Skeletal muscle tissue (tissue), 4 donors: ENCODE measurements around the gene KRTAP4-4. TPM values are rescaled to one million over a fixed set of nuclear protein-coding genes. Genes with fewer than 3 reads are reported as not detected.
"Not testable (repeated sequence)": the region's sequence is repeated elsewhere in the genome, so short reads cannot be mapped to it uniquely, and the experiment has no call there.

Experiments used
- H3K27ac ChIP-seq: one replicate; pipeline ENCODE4 v1.7.0; 2013; ENCODE audit warnings: mild to moderate bottlenecking, low read depth, low read length, inconsistent platforms
- H3K27me3 ChIP-seq, 3 donors: one replicate each; pipeline ENCODE4 v1.7.0; 2013; ENCODE audit warnings: low read length in 3 of 3; ENCODE audit not compliant: control insufficient read depth in 3 of 3, insufficient read depth in 3 of 3
- H3K36me3 ChIP-seq, 3 donors: one replicate each; pipeline ENCODE4 v1.7.0; 2013; ENCODE audit warnings: low read length in 3 of 3; ENCODE audit not compliant: control insufficient read depth in 3 of 3, insufficient read depth in 3 of 3
- H3K4me1 ChIP-seq, 3 donors: one replicate each; pipeline ENCODE4 v1.7.0; 2013; ENCODE audit warnings: low read length in 3 of 3, mild to moderate bottlenecking in 3 of 3; ENCODE audit not compliant: control insufficient read depth in 3 of 3, insufficient read depth in 3 of 3
- H3K4me3 ChIP-seq, 3 donors: one replicate each; pipeline ENCODE4 v1.7.0; 2013; ENCODE audit warnings: low read length in 3 of 3
- H3K9ac ChIP-seq, 3 donors: one replicate each; pipeline ENCODE4 v1.7.0; 2013; ENCODE audit warnings: low read length in 3 of 3, mild to moderate bottlenecking in 3 of 3, moderate library complexity in 2 of 3, low read depth in 1 of 3
- H3K9me3 ChIP-seq, 3 donors: one replicate each; pipeline ENCODE4 v1.7.0; 2013; ENCODE audit warnings: low read length in 3 of 3; ENCODE audit not compliant: control insufficient read depth in 3 of 3
- total RNA-seq: library from RNA; depleted of rRNA; stranded (reverse); fragments of >200 nt; gene quantifications from one replicate; pipeline ENCODE4 v1.2.3, GENCODE V29; 2014
- donor health status: Osteomylitis.

The KRTAP4-4 gene
- total RNA-seq, result not detected

DNA sequence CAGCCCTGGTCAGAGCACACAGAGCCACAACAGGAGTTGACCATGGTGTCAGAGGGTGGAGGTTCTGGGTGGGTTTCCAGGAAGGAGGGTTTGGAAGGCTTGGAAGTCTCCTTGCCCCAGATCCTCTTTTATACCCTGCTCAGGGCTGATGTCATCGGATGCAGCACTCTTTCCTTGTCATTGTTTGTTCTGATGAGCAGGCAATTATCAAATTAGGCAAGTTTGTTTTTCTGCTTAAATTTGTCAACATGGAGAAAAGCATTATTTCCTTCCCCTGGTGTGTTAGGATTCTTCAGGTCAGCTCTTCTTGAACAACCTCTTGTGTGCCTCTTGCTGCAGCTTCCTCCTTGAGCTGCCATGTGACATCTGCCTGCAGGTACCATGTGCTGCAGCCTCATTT, at the start of gene KRTAP4-4:
Gene KRTAP4-4 (minus strand): TSS at position 101 of the 400 bp plus-strand sequence. CDS start 57 bp downstream, at position 44.
- no peaks in the 10 kb centered on the region for H3K4me1 ChIP-seq
- H3K27ac ChIP-seq, result no peak within 1 kb of the TSS
- H3K36me3 ChIP-seq, result no peaks in the 10 kb centered on the region
- H3K27me3 ChIP-seq, result peaks cover 5 to 16% (median 8%) of the 10 kb centered on the region in 3 donors
- H3K9me3 ChIP-seq, result no peaks in the 10 kb centered on the region
- H3K9ac ChIP-seq, result no peak within 1 kb of the TSS
- H3K4me3 ChIP-seq, result no peak within 1 kb of the TSS

DNA sequence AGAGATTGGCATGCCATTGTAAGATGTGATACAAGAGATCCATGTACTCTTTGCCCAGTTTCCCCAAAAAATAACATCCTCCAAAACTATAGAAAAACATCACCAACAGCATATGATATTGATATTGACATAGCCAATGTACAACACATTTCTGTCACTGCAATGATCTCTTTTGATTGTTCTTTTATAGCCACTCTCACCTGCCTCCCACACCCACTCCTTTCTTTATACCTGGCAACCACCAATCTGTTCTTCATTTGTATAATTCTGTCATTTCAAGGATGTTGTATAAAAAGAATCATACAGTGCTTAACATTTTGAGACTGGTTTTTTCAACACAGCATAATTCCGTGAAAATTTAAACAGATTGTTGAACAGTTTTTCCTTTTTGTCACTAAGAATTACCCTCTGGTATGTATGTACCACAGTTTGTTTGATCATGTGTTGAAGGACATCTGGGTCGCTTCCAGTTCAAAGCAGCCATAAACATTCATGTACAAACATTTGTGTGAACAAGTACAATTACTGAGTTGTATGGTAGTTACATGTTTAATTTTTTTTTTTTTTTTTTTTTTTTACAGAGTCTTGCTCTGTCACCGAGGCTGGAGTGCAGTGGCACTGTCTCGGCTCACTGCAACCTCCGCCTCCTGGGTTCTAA, 39.0 kb upstream of the KRTAP4-4 start:
- Histone ChIP-seq H3K9ac (no peak overlapping the region), H3K27me3 (no peaks in the 10 kb centered on the region), H3K4me3 (no peak overlapping the region), H3K9me3 (no peaks in the 10 kb centered on the region), H3K36me3 (no peaks in the 10 kb centered on the region), H3K27ac (no peak overlapping the region), H3K4me1 (no peaks in the 10 kb centered on the region)

DNA sequence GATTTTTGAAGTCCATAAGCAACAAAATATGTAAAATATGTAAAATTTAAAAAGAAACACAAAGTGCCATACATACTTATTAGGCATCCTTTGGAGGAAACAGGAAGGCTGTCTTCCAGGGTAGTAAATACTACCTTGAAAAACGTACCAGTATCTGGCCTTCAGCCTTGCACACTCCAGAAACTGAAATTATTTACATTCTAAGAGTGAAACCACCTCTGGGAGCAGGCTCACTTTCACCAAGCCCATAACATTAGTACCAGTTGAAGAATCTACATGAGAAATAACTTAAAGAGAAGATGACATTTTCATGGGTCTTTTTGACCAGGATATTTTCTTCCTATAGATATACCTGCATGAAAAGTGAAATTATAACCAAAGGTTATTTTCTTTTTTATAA, 35.5 kb upstream of the KRTAP4-4 start:
- Histone ChIP-seq H3K9me3 (no peaks in the 10 kb centered on the region), H3K27ac (no peak overlapping the region), H3K4me3 (no peak overlapping the region), H3K36me3 (no peaks in the 10 kb centered on the region), H3K27me3 (no peaks in the 10 kb centered on the region), H3K9ac (no peak overlapping the region), H3K4me1 (no peaks in the 10 kb centered on the region)

DNA sequence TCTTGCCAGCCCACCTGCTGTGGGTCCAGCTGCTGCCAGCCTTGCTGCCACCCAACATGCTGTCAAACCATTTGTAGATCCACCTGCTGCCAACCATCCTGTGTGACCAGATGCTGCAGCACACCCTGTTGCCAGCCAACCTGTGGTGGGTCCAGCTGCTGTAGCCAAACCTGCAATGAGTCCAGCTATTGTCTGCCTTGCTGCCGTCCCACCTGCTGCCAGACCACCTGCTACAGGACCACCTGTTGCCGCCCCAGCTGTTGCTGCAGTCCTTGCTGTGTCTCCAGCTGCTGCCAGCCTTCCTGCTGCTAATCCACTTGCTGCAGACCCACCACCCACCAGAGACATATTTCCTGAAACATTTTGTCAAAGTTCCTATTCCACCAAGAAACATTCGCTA, 29.8 kb upstream of the KRTAP4-4 start:
- Histone ChIP-seq H3K4me3 (no peak overlapping the region), H3K4me1 (no peaks in the 10 kb centered on the region), H3K36me3 (no peaks in the 10 kb centered on the region), H3K27ac (no peak overlapping the region), H3K27me3 (peaks cover 3 to 11% (median 10%) of the 10 kb centered on the region in 3 donors), H3K9ac (no peak overlapping the region), H3K9me3 (no peaks in the 10 kb centered on the region)

DNA sequence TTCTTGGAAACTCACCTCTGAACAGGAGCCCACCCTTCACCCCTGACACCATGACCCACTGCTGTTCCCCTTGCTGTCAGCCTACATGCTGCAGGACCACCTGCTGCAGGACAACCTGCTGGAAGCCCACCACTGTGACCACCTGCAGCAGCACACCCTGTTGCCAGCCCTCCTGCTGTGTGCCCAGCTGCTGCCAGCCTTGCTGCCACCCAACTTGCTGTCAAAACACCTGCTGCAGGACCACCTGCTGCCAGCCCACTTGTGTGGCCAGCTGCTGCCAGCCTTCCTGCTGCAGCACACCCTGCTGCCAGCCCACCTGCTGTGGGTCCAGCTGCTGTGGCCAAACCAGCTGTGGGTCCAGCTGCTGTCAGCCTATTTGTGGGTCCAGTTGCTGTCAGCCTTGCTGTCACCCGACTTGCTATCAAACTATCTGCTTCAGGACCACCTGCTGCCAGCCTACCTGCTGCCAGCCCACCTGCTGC, 29.3 kb upstream of the KRTAP4-4 start, which contains the start of gene KRTAP9-1:
Gene KRTAP9-1 (plus strand): TSS at position 51 of the 482 bp plus-strand sequence. CDS start 0 bp downstream, at position 51.
- H3K27me3 ChIP-seq, result peaks cover 3 to 11% (median 10%) of the 10 kb centered on the region in 3 donors
- H3K4me1 ChIP-seq, H3K9ac ChIP-seq: not testable (repeated sequence)

DNA sequence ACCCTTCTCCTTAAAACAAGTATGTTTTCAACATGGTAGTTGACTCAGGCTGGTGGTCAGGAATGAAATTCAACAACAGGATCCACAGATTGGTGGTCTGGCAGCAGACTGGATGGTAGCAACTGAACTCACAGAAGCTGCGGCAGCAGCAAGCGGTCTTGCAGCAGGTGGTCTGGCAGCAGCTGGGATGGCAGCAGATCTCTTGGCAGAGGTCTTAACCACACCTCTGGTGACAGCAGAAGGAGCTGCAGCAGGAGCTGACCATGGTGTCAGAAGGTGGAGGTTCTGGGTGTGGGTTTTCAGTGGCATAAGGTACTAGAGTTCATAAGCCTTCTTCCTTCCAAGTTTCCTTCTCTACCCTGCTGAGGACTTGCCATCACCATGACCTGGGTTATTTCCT, 26.3 kb upstream of the KRTAP4-4 start:
- H3K4me1 ChIP-seq, result no peaks in the 10 kb centered on the region
- peaks cover 3 to 16% (median 10%) of the 10 kb centered on the region in 3 donors for H3K27me3 ChIP-seq
- H3K9me3 ChIP-seq, result no peaks in the 10 kb centered on the region
- H3K27ac ChIP-seq, result no peak overlapping the region
- H3K4me3 ChIP-seq, result no peak overlapping the region
- no peak overlapping the region for H3K9ac ChIP-seq
- no peaks in the 10 kb centered on the region for H3K36me3 ChIP-seq

More for the DNA sequence above, 29.3 kb upstream of the KRTAP4-4 start, which contains the start of gene KRTAP9-1:
- not testable (repeated sequence) for H3K4me3 ChIP-seq, H3K36me3 ChIP-seq, H3K9me3 ChIP-seq, H3K27ac ChIP-seq

DNA sequence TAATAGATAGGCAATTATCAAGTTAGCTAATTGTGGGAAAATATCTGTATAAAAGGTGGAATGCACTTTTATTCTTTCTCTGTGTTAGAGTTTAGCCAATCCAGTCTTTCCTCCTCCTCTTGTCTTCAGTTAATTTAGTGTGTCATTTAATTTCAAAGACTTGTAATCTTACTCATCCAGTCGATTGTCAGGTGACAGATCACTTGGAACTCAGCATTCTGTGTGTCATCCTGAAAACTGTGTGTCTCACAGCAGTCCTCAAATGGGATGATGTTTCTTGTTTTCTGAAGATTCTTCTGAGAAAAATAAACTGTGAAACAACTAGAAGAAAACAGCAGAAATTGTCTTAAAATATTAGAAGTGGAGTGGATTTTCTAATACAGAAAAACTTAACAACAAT, 24.5 kb upstream of the KRTAP4-4 start:
- H3K27me3 ChIP-seq, result peaks cover 3 to 11% (median 6%) of the 10 kb centered on the region in 3 donors
- no peaks in the 10 kb centered on the region for H3K36me3 ChIP-seq
- H3K4me3 ChIP-seq, result no peak overlapping the region

DNA sequence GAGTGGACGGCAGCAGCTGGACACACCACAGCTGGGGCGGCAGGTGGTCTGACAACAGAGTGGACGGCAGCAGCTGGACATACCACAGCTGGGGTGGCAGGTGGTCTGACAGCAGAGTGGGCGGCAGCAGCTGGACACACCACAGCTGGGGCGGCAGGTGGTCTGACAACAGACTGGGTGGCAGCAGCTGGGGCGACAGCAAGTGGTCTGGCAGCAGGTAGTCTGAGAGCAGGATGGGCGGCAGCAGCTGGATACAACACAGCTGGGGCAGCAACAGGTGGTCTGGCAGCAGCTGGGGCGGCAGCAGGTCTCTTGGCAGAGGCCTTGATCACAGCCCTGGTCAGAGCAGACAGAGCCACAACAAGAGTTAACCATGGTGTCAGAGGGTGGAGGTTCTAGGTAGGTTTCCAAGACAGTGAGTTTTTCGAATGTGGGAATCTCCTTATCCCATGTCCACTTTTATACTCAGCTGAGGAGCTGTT, 24.0 kb upstream of the KRTAP4-4 start, which contains the start of gene KRTAP4-1:
Gene KRTAP4-1 (minus strand): TSS at position 432 of the 482 bp plus-strand sequence. CDS start 57 bp downstream, at position 375.
- no peak within 1 kb of the TSS for H3K27ac ChIP-seq
- no peak within 1 kb of the TSS for H3K4me3 ChIP-seq
- no peaks in the 10 kb centered on the region for H3K9me3 ChIP-seq
- H3K9ac ChIP-seq, result no peak within 1 kb of the TSS
- no peaks in the 10 kb centered on the region for H3K36me3 ChIP-seq
- peaks cover 3 to 9% (median 5%) of the 10 kb centered on the region in 3 donors for H3K27me3 ChIP-seq
- H3K4me1 ChIP-seq, result no peaks in the 10 kb centered on the region

More for the DNA sequence above, 24.5 kb upstream of the KRTAP4-4 start:
- Histone ChIP-seq H3K9ac (no peak overlapping the region), H3K27ac (no peak overlapping the region), H3K4me1 (no peaks in the 10 kb centered on the region), H3K9me3 (no peaks in the 10 kb centered on the region)

DNA sequence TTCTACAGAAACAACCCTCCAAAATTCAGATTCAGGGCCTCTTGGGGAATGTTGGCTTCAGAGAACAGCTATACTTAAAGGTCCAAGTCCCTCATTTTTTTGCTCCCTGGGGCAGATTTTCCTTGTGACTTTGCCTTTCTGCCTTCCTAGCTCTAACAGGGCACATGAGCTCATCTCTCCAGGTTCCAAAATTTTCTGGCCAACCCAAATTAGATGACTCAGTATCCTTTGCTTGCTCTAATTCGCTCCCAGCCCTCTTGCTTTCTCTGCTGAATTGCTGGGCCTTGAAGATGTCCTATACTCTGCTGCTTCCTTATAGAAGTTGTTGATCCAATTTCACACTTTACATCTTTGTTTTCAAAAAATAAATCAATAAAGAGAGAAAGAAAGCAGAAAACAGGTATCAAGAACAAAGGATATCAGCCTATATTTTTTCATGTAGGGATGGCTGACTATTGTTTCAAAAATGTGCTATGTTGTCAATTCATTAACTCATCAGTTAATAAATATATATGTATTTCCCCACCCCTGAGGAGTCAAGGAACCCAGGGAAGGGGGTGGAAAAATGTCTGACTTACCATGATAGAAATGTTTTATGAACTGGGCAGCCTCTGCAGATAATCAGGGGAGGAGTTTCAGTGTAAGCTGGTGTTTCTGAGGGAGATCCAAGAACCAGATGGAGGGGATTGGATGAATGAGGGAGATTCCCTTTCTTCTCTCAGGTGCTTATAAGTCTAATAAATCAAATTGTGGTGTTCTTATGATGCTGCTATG, 18.5 kb upstream of the KRTAP4-4 start:
- no peak overlapping the region for H3K9ac ChIP-seq
- no peaks in the 10 kb centered on the region for H3K36me3 ChIP-seq
- no peaks in the 10 kb centered on the region for H3K9me3 ChIP-seq
- no peaks in the 10 kb centered on the region for H3K4me1 ChIP-seq
- no peak overlapping the region for H3K27ac ChIP-seq
- peaks cover 5 to 9% (median 7%) of the 10 kb centered on the region in 3 donors for H3K27me3 ChIP-seq
- H3K4me3 ChIP-seq, result no peak overlapping the region

DNA sequence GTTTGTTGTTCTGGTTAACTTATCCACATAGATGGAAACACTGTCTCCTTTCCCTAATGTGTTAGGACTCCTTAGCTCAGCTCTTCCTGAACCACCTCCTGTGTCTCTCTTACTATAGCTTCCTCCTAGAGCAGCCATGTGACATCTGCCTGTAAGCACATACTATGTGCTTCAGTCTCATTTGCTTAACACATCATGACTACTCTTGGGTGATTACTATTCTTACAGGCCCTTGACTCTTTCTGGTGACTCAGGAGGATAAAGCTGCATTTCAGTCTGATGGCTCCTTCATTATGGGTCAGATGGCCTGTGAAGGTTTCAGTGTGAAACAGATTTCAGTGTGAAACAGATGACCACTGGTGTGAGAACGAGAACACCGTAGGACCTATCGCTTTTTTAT, 17.8 kb upstream of the KRTAP4-4 start:
- H3K9me3 ChIP-seq, result no peaks in the 10 kb centered on the region
- no peaks in the 10 kb centered on the region for H3K36me3 ChIP-seq
- H3K9ac ChIP-seq, result no peak overlapping the region
- no peaks in the 10 kb centered on the region for H3K4me1 ChIP-seq
- H3K27me3 ChIP-seq, result peaks cover 5 to 9% (median 7%) of the 10 kb centered on the region in 3 donors
- no peak overlapping the region for H3K27ac ChIP-seq
- no peak overlapping the region for H3K4me3 ChIP-seq
